Activated B cell treated with CpG ODN at 0.5 μM for 24 hours (primary cell): Measurements from ENCODE around the gene RBM27. TPM values are rescaled to one million over a fixed set of nuclear protein-coding genes. Genes with fewer than 3 reads are reported as not detected.

Source experiments
- ATAC-seq: fragments of 200-7000 bp; cut with Tn5 transposase; one replicate; pipeline ENCODE4 v1.10.0; 2021; ENCODE audit warnings: low read depth, mild to moderate bottlenecking, moderate library complexity
- CTCF ChIA-PET: fragments of 350-600 bp; sonication (Branson Sonifier 250); formaldehyde crosslinking; loops from one replicate; lab custom pipeline; 2021; ENCODE audit warnings: antibody characterized with exemption; lab: Charles Lee
- POLR2A ChIA-PET: fragments of 350-600 bp; sonication (Branson Sonifier 250); formaldehyde crosslinking; loops from one replicate; lab custom pipeline; 2021; ENCODE audit warnings: antibody characterized with exemption; lab: Charles Lee
- DNase-seq: peaks from one replicate; pipeline ENCODE4 v3.0.0; 2022
- H3K27ac Mint-ChIP-seq: one replicate; pipeline ENCODE4 v1.8.0; 2020; ENCODE audit warnings: mixed read lengths
- H3K27me3 Mint-ChIP-seq: one replicate; pipeline ENCODE4 v1.8.0; 2021; ENCODE audit warnings: mixed read lengths
- H3K36me3 Mint-ChIP-seq: one replicate; pipeline ENCODE4 v1.8.0; 2021; ENCODE audit warnings: low read depth, mixed read lengths
- H3K4me1 Mint-ChIP-seq: one replicate; pipeline ENCODE4 v1.8.0; 2021; ENCODE audit warnings: mixed read lengths
- H3K4me3 Mint-ChIP-seq: one replicate; pipeline ENCODE4 v1.8.0; 2020; ENCODE audit warnings: mild to moderate bottlenecking, mixed read lengths
- H3K9me3 Mint-ChIP-seq: one replicate; pipeline ENCODE4 v1.8.0; 2020; ENCODE audit warnings: mixed read lengths
- intact Hi-C: fragments of 100-400 bp; cut with micrococcal nuclease; formaldehyde crosslinking; loops from one replicate; pipeline ENCODE4 v1.15.1; 2024
- total RNA-seq: library from RNA; stranded (reverse); gene quantifications from 2 replicates; pipeline ENCODE4 v1.2.3, GENCODE V29; 2022
- TF ChIP-seq, protein P1 (sequence below): fragments of 200-600 bp; IDR thresholded peaks from one replicate; pipeline ENCODE4 v1.8.0; 2022; ENCODE audit warnings: antibody characterized with exemption, mild to moderate bottlenecking

RBM27 gene
- total RNA-seq, 1 donor from 2014 or later: 28.5 TPM

DNA sequence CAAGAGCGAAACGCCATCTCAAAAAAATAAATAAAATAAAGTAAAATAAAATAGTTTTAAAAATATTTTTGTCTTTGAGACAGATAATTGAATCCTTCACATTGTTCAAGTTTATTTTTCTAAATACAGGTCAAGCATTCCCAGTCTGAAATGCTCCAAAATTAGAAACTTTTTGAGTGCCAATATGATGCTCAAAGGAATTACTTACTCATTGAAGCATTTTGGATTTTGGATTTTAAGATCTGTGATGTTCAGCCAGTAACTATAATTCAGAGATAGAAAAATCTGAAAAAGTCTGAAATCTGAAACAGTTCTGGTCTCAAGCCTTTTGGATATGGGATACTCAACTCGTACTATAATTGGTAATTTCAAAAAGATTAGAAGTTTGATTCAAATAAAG is 39.8 kb downstream of the RBM27 start:
- H3K4me3 Mint-ChIP-seq: no peak overlapping the region
- peaks cover 2% of the 10 kb centered on the region for H3K4me1 Mint-ChIP-seq
- ChIA-PET POLR2A (no interaction called here), CTCF (no interaction called here)
- no peaks in the 10 kb centered on the region for H3K9me3 Mint-ChIP-seq
- intact Hi-C loops: no loop called here
- H3K36me3 Mint-ChIP-seq: peaks cover 61% of the 10 kb centered on the region
- H3K27me3 Mint-ChIP-seq: no peaks in the 10 kb centered on the region
- TF ChIP-seq, protein P1, sequence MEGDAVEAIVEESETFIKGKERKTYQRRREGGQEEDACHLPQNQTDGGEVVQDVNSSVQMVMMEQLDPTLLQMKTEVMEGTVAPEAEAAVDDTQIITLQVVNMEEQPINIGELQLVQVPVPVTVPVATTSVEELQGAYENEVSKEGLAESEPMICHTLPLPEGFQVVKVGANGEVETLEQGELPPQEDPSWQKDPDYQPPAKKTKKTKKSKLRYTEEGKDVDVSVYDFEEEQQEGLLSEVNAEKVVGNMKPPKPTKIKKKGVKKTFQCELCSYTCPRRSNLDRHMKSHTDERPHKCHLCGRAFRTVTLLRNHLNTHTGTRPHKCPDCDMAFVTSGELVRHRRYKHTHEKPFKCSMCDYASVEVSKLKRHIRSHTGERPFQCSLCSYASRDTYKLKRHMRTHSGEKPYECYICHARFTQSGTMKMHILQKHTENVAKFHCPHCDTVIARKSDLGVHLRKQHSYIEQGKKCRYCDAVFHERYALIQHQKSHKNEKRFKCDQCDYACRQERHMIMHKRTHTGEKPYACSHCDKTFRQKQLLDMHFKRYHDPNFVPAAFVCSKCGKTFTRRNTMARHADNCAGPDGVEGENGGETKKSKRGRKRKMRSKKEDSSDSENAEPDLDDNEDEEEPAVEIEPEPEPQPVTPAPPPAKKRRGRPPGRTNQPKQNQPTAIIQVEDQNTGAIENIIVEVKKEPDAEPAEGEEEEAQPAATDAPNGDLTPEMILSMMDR: no peak
- ATAC-seq: no peak
- H3K27ac Mint-ChIP-seq: no peak overlapping the region
- DNase-seq: no peak

DNA sequence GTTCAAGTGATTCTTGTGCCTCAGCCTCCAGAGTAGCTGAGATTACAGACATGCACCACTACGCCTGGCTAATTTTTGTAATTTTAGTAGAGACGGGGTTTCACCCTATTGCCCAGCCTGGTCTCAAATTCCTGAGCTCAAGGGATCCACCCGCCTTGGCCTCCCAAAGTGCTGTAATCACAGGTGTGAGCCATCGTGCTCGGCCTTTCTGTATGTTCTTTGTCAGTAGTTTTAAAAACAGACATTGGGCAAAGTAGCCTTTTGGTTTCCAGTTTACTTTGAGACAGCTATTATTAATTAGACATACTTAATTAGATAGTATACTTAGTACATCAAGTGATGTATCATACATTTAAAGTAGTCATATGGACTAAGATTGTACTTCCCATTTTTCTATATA is 45.2 kb downstream of the RBM27 start:
- Mint-ChIP-seq H3K27me3 (no peaks in the 10 kb centered on the region), H3K27ac (no peak overlapping the region), H3K36me3 (peaks cover 61% of the 10 kb centered on the region), H3K4me3 (no peak overlapping the region), H3K4me1 (peaks cover 12% of the 10 kb centered on the region), H3K9me3 (no peaks in the 10 kb centered on the region)
- TF ChIP-seq, protein P1: no peak
- ChIA-PET CTCF (no interaction called here), POLR2A (no interaction called here)
- ATAC-seq (no peak), DNase-seq (no peak)
- intact Hi-C loops: no loop called here

- no peak for DNase-seq
- Mint-ChIP-seq H3K36me3 (peaks cover 65% of the 10 kb centered on the region), H3K27me3 (no peaks in the 10 kb centered on the region), H3K27ac (peak overlapping the region; percentile 56), H3K4me3 (no peak overlapping the region), H3K9me3 (no peaks in the 10 kb centered on the region), H3K4me1 (peaks cover 12% of the 10 kb centered on the region)
- POLR2A ChIA-PET: interaction anchor here (0.6 to 1.0 kb wide), 2 partner anchors 67 to 141 kb away, joined by 4 read pairs; no protein-coding TSS in a partner anchor
- CTCF ChIA-PET: no interaction called here
- TF ChIP-seq, protein P1: no peak
- ATAC-seq: peak; percentile 98
- intact Hi-C loops: loop anchor here (10.0 kb wide), 1 partner anchor 45 kb away; the partner anchor contains the start of gene RBM27
Observed at GRCh38 chr5:146249801-146250200, 46.4 kb downstream of the RBM27 start.

Other genes starting within 250 kb of the RBM27 start
- gene PLAC8L1, start 98.0 kb upstream of the RBM27 start, total RNA-seq: 0.37 and 0.78 TPM in 2 replicates
- gene LARS1, start 21.0 kb upstream of the RBM27 start, total RNA-seq: 172 and 186 TPM in 2 replicates
- 0.12 TPM in 1 of 2 replicates, not detected in the other for gene POU4F3, start 135.2 kb downstream of the RBM27 start, total RNA-seq
- gene TCERG1, start 243.7 kb downstream of the RBM27 start, total RNA-seq: 107 and 114 TPM in 2 replicates